Mesendoderm (in vitro differentiated cells): Measurements from ENCODE around the gene PALLD.

Source experiments
- DNase-seq: peaks from one replicate; pipeline ENCODE4 v3.0.0; 2013
- H2AK5ac ChIP-seq: 2 replicates; pipeline ENCODE4 v1.6.1; 2013; ENCODE audit warnings: low read length, inconsistent platforms
- H2BK120ac ChIP-seq: 2 replicates; pipeline ENCODE4 v1.6.1; 2013; ENCODE audit warnings: low read depth, mild to moderate bottlenecking, low read length, moderate library complexity, mixed read lengths
- H2BK15ac ChIP-seq: replicated peaks from 2 replicates; pipeline ENCODE4 v1.6.1; 2013; ENCODE audit warnings: low read depth, mild to moderate bottlenecking, moderate library complexity
- H2BK5ac ChIP-seq: 2 replicates; pipeline ENCODE4 v1.6.1; 2013; ENCODE audit warnings: low read length, inconsistent platforms
- H3K18ac ChIP-seq: 2 replicates; pipeline ENCODE4 v1.6.1; 2013; ENCODE audit warnings: mild to moderate bottlenecking, low read length, mixed read lengths
- H3K23ac ChIP-seq: one replicate; pipeline ENCODE4 v1.6.1; 2013; ENCODE audit warnings: low read length
- H3K27ac ChIP-seq: 2 replicates; pipeline ENCODE4 v1.5.1; 2013; ENCODE audit warnings: low read depth, mild to moderate bottlenecking, inconsistent platforms, low read length, moderate library complexity
- H3K27me3 ChIP-seq: 2 replicates; pipeline ENCODE4 v1.6.1; 2013; ENCODE audit warnings: low read length, control low read depth, mild to moderate bottlenecking, inconsistent platforms; ENCODE audit not compliant: insufficient read depth, poor library complexity
- H3K36me3 ChIP-seq: 2 replicates; pipeline ENCODE4 v1.6.1; 2013; ENCODE audit warnings: low read length, inconsistent platforms; ENCODE audit not compliant: control insufficient read depth, insufficient read depth
- H3K4ac ChIP-seq: one replicate; pipeline ENCODE4 v1.6.1; 2013; ENCODE audit warnings: low read depth, mild to moderate bottlenecking, low read length, moderate library complexity
- H3K4me1 ChIP-seq: 2 replicates; pipeline ENCODE4 v1.6.1; 2013; ENCODE audit warnings: low read depth, low read length, inconsistent platforms; ENCODE audit not compliant: control insufficient read depth
- H3K4me2 ChIP-seq: 2 replicates; pipeline ENCODE4 v1.6.1; 2013; ENCODE audit warnings: low read length
- H3K4me3 ChIP-seq: 2 replicates; pipeline ENCODE4 v1.5.1; 2013; ENCODE audit warnings: mild to moderate bottlenecking, low read length
- H3K56ac ChIP-seq: one replicate; pipeline ENCODE4 v1.6.1; 2013; ENCODE audit warnings: low read length
- H3K79me1 ChIP-seq: 2 replicates; pipeline ENCODE4 v1.6.1; 2013; ENCODE audit warnings: low read length, inconsistent platforms
- H3K79me2 ChIP-seq: 2 replicates; pipeline ENCODE4 v1.6.1; 2013; ENCODE audit warnings: mild to moderate bottlenecking, low read length; ENCODE audit not compliant: control insufficient read depth, insufficient read depth
- H3K9ac ChIP-seq: 2 replicates; pipeline ENCODE4 v1.6.1; 2013; ENCODE audit warnings: low read length, inconsistent platforms
- H4K5ac ChIP-seq: one replicate; pipeline ENCODE4 v1.6.1; 2013; ENCODE audit warnings: low read length
- H4K8ac ChIP-seq: one replicate; pipeline ENCODE4 v1.6.1; 2013; ENCODE audit warnings: low read depth, mild to moderate bottlenecking, control low read depth, low read length, moderate library complexity
- WGBS: extraction: QIAGEN DNeasy Blood & Tissue Kit; methylation state at CpG from one replicate; pipeline ENCODE4 v1.1.7; 2013; ENCODE audit warnings: low lambda C conversion rate, missing lambda C conversion rate; ENCODE audit not compliant: insufficient coverage; ENCODE audit errors: extremely low coverage; 5-methylcytosine and 5-hydroxymethylcytosine counted together

PALLD gene

GRCh38 chr4:168674077-168674747 is 177.4 kb downstream of the PALLD start:
- H3K79me2 ChIP-seq, result no peaks in the 10 kb centered on the region
- no peak overlapping the region for H3K18ac ChIP-seq
- H3K79me1 ChIP-seq, result no peaks in the 10 kb centered on the region
- no peaks in the 10 kb centered on the region for H3K4me1 ChIP-seq
- H2BK15ac ChIP-seq, result no peak overlapping the region
- H3K27ac ChIP-seq, result no peak overlapping the region
- H2AK5ac ChIP-seq, result no peak overlapping the region
- no peak overlapping the region for H4K8ac ChIP-seq
- no peaks in the 10 kb centered on the region for H3K27me3 ChIP-seq
- H3K36me3 ChIP-seq, result no peaks in the 10 kb centered on the region
- no peak overlapping the region for H3K56ac ChIP-seq
- no peak overlapping the region for H2BK5ac ChIP-seq
- no peak overlapping the region for H3K23ac ChIP-seq
- DNase-seq, result peak; percentile 75
- no peak overlapping the region for H3K9ac ChIP-seq
- no peak overlapping the region for H3K4me2 ChIP-seq
- H4K5ac ChIP-seq, result no peak overlapping the region
- no CpG with 5 or more reads among the region's 6 CpGs for WGBS
- H2BK120ac ChIP-seq, result no peak overlapping the region
- no peak overlapping the region for H3K4me3 ChIP-seq
- no peak overlapping the region for H3K4ac ChIP-seq

- no peaks in the 10 kb centered on the region for H3K79me1 ChIP-seq
- no peak overlapping the region for H3K27ac ChIP-seq
- H3K4me2 ChIP-seq, result no peak overlapping the region
- no peaks in the 10 kb centered on the region for H3K4me1 ChIP-seq
- no peak for DNase-seq
- peak overlapping the region; percentile 80 for H3K23ac ChIP-seq
- no peak overlapping the region for H2BK5ac ChIP-seq
- no peak overlapping the region for H3K56ac ChIP-seq
- H3K18ac ChIP-seq, result no peak overlapping the region
- H3K79me2 ChIP-seq, result no peaks in the 10 kb centered on the region
- no peak overlapping the region for H4K5ac ChIP-seq
- no peak overlapping the region for H2BK120ac ChIP-seq
- H3K4ac ChIP-seq, result no peak overlapping the region
- no peaks in the 10 kb centered on the region for H3K27me3 ChIP-seq
- H2AK5ac ChIP-seq, result no peak overlapping the region
- no peak overlapping the region for H3K4me3 ChIP-seq
- H4K8ac ChIP-seq, result no peak overlapping the region
- no peak overlapping the region for H3K9ac ChIP-seq
- WGBS, result no CpG with 5 or more reads among the region's 3 CpGs
- no peaks in the 10 kb centered on the region for H3K36me3 ChIP-seq
- no peak overlapping the region for H2BK15ac ChIP-seq
These were observed 178.0 kb downstream of the PALLD start for GRCh38 chr4:168674866-168675265.

- Histone ChIP-seq H2BK5ac (no peak overlapping the region), H3K9ac (no peak overlapping the region), H3K18ac (no peak overlapping the region), H3K56ac (no peak overlapping the region), H3K79me2 (no peaks in the 10 kb centered on the region), H4K5ac (no peak overlapping the region), H3K4ac (no peak overlapping the region), H3K79me1 (no peaks in the 10 kb centered on the region), H3K27ac (no peak overlapping the region), H3K27me3 (no peaks in the 10 kb centered on the region), H3K4me2 (no peak overlapping the region), H2BK15ac (no peak overlapping the region), H3K4me3 (no peak overlapping the region), H2AK5ac (no peak overlapping the region), H3K23ac (no peak overlapping the region), H3K36me3 (no peaks in the 10 kb centered on the region), H3K4me1 (no peaks in the 10 kb centered on the region), H4K8ac (no peak overlapping the region), H2BK120ac (no peak overlapping the region)
- no CpG with 5 or more reads among the region's 6 CpGs for WGBS
- no peak for DNase-seq
These were observed 180.2 kb downstream of the PALLD start for GRCh38 chr4:168677063-168677462.

GRCh38 chr4:168677879-168678278 is 181.0 kb downstream of the PALLD start:
- Histone ChIP-seq H2BK15ac (no peak overlapping the region), H3K56ac (no peak overlapping the region), H2BK5ac (no peak overlapping the region), H3K36me3 (no peaks in the 10 kb centered on the region), H2AK5ac (no peak overlapping the region), H3K4me3 (no peak overlapping the region), H3K79me1 (no peaks in the 10 kb centered on the region), H3K9ac (no peak overlapping the region), H3K23ac (no peak overlapping the region), H3K27ac (no peak overlapping the region), H3K4ac (no peak overlapping the region), H4K5ac (no peak overlapping the region), H4K8ac (no peak overlapping the region), H3K4me1 (no peaks in the 10 kb centered on the region), H3K79me2 (no peaks in the 10 kb centered on the region), H3K27me3 (no peaks in the 10 kb centered on the region), H3K4me2 (no peak overlapping the region), H2BK120ac (no peak overlapping the region), H3K18ac (no peak overlapping the region)
- DNase-seq, result no peak
- WGBS, result no CpG with 5 or more reads among the region's 11 CpGs

GRCh38 chr4:168678751-168679366 is 182.0 kb downstream of the PALLD start:
- Histone ChIP-seq H3K9ac (no peak overlapping the region), H3K4me3 (no peak overlapping the region), H3K27me3 (no peaks in the 10 kb centered on the region), H3K79me1 (no peaks in the 10 kb centered on the region), H2BK120ac (no peak overlapping the region), H3K4me1 (no peaks in the 10 kb centered on the region), H3K23ac (no peak overlapping the region), H3K56ac (no peak overlapping the region), H2AK5ac (no peak overlapping the region), H3K4me2 (no peak overlapping the region), H3K18ac (no peak overlapping the region), H4K8ac (no peak overlapping the region), H3K36me3 (no peaks in the 10 kb centered on the region), H4K5ac (no peak overlapping the region), H2BK5ac (no peak overlapping the region), H3K27ac (no peak overlapping the region), H3K4ac (no peak overlapping the region), H2BK15ac (no peak overlapping the region), H3K79me2 (no peaks in the 10 kb centered on the region)
- DNase-seq, result no peak
- 100% methylated on average over 5 of the region's 8 CpGs for WGBS

GRCh38 chr4:168679397-168679796 is 182.5 kb downstream of the PALLD start:
- no peak overlapping the region for H3K4me3 ChIP-seq
- H3K4me2 ChIP-seq, result no peak overlapping the region
- no peak overlapping the region for H4K5ac ChIP-seq
- WGBS, result 100% methylated on average over 1 of the region's 3 CpGs
- H2BK15ac ChIP-seq, result no peak overlapping the region
- H2BK120ac ChIP-seq, result no peak overlapping the region
- no peaks in the 10 kb centered on the region for H3K36me3 ChIP-seq
- H3K27me3 ChIP-seq, result no peaks in the 10 kb centered on the region
- no peak overlapping the region for H3K56ac ChIP-seq
- no peak overlapping the region for H3K18ac ChIP-seq
- H3K9ac ChIP-seq, result no peak overlapping the region
- H3K27ac ChIP-seq, result no peak overlapping the region
- no peaks in the 10 kb centered on the region for H3K79me2 ChIP-seq
- no peak overlapping the region for H3K23ac ChIP-seq
- H3K4me1 ChIP-seq, result no peaks in the 10 kb centered on the region
- H3K79me1 ChIP-seq, result no peaks in the 10 kb centered on the region
- DNase-seq, result no peak
- H2BK5ac ChIP-seq, result no peak overlapping the region
- H2AK5ac ChIP-seq, result no peak overlapping the region
- H3K4ac ChIP-seq, result no peak overlapping the region
- H4K8ac ChIP-seq, result no peak overlapping the region
